ENCODE measurements around the gene POU3F4.
A peak's percentile ranks its signal among the peaks of the same experiment; 100 is the strongest.

The POU3F4 gene

GRCh38 chrX:83508006-83508405 is at the start of gene POU3F4:
Gene POU3F4 (plus strand): TSS chrX:83508290. CDS start chrX:83508325, 35 bp downstream.
- DNase-seq = no peak

GRCh38 chrX:83469551-83469950 is 38.5 kb upstream of the POU3F4 start:
- peak; percentile 1 to 9 for DNase-seq

- DNase-seq = no peak
Observed at GRCh38 chrX:83495898-83496297, 12.2 kb upstream of the POU3F4 start.

GRCh38 chrX:83501003-83501402 is 7.1 kb upstream of the POU3F4 start:
- DNase-seq = no peak

GRCh38 chrX:83501530-83501929 is 6.6 kb upstream of the POU3F4 start:
- DNase-seq = no peak

GRCh38 chrX:83504721-83505479 is 3.2 kb upstream of the POU3F4 start:
- no peak for DNase-seq

GRCh38 chrX:83508526-83509253 is 600 bp downstream of the POU3F4 start:
- DNase-seq = no peak

- DNase-seq = no peak
Observed at GRCh38 chrX:83509254-83509801, 1.2 kb downstream of the POU3F4 start.

GRCh38 chrX:83510510-83511062 is 2.5 kb downstream of the POU3F4 start:
- DNase-seq = no peak

DNA sequence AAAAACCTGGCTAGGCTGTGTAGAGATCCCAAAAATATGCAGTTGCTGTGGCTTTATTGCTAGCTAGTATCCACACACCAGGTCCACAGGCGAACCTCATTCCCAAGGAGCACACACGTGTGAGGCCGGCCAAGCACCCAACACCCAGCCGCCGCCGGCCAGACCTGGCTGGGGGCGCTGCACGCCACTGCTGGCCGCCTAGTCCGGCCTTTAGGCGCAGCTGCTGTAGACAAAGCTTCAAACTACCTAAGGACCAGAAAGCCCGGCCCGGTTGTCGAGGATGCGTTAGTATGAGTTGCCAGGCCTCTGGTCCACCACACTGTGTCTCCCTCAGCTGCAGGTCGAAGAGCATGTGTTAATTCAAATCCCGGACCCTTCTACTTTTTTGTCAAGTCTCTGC is 3.1 kb downstream of the POU3F4 start:
- peak in 1 of 2 experiments; percentile 2 for DNase-seq

GRCh38 chrX:83512111-83512510 is 4.0 kb downstream of the POU3F4 start:
- DNase-seq = no peak

DNA sequence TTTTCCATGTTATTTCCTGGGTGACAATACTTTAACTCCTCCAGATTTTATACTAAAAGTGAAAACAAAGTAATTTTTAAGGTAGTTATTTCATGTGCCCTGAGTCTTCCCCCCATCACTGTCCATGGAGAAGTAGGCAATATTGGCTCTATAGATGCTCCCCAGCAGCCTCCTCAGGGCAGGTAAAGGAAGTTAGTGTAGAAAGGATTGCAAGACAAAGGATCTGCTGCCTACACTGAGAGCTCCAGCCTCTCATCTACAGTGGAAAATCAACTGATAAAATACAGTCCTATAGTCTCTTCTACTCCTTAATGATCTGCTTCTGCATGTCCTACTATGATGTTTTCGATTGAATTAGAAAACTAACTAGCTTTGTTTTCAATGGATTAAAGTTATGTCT is 8.5 kb downstream of the POU3F4 start:
- DNase-seq = no peak

DNA sequence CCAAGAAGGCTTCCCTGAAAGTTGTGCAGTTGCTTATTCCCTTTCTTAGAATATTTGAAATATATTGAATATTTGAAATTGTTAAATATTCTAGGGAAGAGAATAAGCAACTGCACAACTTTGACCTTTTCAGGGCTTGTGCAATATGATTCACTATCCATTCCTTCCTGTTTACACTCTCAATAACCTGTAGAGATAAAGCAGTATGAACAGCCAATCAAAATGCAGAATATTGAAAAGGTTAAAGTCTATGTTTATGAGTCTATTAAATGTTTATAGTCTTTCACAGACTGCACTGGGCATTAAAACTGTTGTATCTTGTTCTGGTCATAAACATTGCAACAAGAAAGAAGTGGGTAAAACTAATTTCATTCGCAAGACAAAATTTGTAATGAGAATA is 13.8 kb downstream of the POU3F4 start:
- DNase-seq = no peak

GRCh38 chrX:83529950-83530349 is 21.9 kb downstream of the POU3F4 start:
- DNase-seq = no peak

DNA sequence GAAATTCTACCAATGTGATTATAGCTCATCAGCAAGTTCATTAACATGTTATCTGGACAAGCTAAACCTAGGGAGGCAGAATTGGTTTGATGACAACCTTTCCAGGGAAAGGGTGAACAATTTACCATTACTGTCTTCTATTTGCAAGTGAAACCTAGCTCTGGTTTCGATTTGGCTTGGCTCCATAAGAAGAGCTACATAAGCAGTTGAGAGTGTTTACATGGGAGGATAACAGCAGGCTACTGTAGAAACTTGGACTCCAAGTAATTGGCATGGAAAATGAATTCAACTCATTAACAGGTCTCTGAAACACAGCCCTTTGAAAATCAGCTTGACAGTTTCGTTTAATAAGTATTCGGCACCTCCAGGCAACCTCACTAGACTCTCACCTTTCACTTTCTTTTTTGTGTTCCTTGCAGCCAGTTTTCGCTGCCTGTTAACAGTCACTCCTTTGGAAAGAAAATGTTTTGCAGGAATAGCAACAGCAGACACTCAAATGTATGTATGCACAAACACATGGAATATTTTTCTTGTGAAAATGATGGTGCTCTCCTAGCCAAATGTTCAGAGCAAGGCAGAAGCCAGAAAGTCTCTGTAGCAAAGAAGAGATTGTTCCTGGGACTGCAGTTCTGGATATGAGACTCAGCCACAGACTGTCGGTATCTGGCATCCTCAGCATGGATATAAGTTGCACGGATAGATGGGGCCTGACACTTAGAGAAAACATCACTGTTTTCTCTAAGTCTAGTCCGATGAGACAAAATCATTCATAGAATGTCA is 27.5 kb downstream of the POU3F4 start:
- DNase-seq = no peak
